GM19328 (cell line): ENCODE data around the gene TCFL5.
"Not testable (repeated sequence)": the region's sequence is repeated elsewhere in the genome, so short reads cannot be mapped to it uniquely, and the experiment has no call there.

Source experiments
- ATAC-seq: cut with Tn5 transposase; IDR thresholded peaks from one replicate; pipeline ENCODE4 v1.9.1; 2021; ENCODE audit warnings: mild to moderate bottlenecking, moderate library complexity; ENCODE audit not compliant: unreplicated experiment

Gene TCFL5

DNA sequence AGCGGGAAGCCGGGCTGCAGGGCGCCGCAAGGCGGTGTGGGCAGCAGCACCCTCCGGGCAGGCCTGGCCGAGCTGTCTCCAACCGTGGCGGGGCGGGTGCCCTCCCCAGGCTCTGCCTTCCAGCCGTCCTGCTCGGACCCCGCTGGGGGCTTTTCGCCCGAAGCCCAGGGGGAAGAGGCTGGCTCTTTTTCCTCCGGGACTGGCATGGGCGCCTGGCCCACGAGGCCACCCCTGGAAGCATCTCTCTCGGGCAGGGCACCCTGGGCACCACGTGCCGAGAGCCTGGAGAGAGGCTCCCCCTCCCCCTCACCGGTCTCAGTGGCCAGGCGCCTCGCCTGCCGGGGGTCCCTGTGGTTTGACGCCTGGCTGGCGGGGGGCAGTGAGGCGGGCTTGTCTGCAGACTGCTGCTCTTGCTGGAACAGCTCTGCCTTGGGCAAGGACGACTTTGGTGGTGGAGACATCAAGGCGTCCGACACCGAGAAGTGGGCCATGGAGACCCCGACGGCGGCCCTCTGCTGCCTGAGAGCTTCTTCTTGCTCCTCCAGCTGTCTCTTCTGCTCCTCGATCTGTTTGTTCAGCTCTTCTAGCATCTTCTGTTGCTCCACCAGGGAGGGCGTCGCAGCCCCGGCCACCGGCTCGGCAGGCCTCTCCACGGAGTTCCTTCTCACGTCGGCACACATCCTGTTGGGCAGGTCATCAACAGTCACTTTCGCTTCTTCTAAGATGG, 19.5 kb upstream of the TCFL5 start:
- no peak for ATAC-seq

DNA sequence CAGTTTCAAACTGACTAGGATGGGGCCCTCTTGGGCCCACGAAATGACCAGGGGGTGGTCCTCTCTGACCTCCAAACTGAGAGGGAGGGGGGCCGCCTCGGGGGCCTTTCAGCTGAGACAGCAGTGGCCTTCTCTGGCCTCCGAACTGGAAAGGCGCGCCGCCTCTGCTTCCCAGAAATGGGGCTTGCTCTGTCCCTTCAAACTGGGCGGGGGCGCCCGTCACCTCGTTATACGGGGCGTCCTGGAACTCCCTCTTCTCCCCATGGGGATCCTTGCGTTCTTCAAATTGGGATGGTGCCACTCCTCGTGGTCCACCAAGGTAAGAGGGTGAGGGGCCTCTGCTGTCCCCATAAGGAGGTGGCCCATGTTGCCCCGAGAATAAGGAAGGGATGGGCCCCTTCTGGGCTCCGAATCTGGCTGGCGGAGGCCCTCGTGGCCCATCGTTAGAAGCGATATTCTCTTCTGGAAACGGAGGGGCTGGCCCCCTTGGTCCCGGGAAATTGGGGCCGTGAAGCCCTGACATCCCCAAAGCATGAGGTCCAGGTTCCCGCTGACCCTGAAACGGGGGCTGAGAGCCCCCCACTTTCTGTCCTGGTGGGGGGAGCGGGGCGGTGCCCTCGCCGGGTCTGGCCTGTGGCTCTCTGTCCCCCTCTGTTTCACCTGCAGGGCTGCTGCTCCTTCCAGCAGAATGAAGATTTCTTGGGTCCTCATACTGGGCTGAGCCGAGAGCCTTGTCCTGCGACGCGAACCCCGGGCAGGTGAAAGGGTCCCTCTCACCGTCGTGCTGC, 18.7 kb upstream of the TCFL5 start:
- no peak for ATAC-seq

DNA sequence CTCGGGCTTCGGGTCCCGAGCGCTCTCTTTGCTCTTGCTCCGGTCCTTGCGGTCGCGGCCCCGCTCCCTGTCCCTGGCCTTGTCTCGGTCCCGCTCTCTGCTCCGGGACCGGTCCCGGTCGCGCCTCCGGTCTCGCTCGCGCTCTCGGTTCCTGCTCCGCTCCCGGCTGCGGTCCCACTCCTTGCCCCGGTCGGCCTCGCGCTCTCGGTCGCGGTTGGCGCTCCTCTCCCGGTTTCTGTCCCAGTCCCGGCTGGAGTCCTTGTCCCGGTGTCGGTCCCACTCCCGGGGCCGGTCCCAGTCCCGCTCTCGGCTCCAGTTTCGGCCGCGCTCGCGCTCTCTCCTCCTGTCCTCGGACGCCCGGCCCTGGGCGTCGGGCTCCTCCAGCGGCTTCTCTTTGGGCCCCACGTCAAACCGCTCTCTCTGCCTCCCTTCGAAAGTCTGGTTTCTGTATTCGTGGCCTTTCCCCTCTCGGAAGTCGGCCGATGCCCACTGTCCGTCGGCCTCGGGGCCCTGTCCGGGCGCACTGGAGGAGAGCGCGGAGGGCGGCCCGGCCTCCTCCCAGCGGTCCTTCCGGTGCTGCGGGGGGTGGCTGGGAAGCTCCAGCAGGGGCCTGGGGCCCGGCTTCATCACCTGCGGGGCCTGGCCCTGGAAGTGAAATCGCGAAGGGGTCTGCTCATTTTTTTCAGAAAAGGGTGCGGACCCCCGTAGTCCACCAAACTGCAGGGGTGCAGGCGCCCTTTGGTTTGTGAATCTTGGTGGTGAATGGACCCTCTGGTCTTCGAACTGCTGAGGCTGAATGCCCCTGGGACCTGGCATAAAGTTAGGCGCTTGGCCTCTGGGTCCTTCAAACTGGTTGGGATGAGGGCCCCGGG, 17.9 kb upstream of the TCFL5 start:
- no peak for ATAC-seq

DNA sequence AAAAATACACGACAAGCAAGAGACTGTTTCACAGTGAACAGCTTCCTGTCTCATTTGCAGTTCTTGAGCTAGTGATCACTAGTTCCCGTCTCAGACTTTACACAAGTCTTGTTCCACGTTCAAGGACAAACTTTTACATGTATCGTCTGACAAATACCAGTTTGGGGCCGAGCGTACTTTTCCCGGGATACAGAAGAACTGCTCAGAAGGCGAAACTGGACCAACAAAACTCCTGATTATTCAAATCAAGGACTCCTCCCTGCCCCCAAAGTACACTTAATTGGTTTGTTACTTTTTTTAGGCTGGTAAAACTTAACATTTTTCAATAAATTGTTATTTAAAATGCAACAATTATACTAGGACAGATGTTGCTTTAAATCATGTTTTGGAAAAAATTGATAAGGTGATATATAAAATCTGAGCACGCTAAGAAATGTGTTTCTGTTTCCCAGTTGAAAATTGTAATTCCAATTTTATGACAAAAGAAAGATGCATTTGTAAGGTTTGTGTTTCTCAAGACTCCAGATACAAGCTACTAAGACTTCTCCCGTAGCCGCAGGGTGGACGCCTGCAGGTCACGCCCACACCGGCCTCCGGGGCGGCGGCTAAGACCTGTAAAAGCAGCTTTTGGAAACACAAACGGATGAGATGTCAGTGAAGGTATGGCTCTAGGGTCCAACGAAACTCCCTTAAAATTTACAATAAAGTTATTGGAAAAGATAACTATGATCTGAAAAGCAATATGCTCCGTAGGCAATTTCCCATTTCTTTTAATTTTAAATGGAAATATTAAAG, 16.8 kb upstream of the TCFL5 start:
- no peak for ATAC-seq

DNA sequence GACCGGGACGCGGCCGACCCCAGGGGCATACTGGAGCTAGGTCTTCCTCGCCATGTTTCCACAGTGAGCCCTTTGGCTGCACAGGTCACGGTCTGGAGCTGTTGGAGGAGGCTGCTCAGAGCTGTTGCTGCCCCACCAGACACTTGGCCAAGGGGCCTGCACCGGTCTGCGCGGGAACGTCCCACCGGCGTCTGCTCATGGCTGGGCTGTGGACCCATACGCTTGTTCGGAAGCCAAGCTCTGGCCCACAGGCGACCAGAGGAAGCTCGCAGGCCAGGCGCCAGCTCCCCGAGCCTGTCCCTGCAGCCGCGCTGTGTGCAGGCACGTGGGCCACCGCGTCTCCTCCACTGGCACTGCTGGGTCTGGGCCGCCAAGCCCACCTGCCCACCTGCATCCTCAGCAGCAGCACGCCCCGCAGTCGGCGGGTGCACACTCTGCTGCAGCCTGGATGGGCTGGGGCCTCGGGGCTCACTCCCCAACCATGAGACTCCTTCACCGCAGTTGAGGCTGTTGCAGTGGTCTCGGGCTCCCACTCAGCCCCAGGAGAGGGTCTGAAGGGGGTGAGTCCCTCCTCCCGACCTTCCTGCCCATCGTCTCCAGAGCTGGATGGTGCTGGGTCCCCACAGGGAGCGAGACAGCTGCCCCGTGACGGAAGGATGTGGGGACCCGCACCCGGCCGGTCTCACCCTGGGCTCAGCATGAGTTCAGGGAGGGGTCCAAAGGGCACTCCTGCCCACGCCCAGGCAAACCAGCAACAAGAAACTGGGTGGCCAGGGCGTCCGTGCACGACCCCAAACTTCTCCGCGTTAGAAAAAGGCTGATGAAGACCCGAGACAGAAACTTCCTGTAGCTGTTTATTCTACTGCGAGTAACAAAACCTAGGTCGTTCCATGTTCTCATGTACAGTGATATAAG, 15.5 kb upstream of the TCFL5 start:
- ATAC-seq: no peak

DNA sequence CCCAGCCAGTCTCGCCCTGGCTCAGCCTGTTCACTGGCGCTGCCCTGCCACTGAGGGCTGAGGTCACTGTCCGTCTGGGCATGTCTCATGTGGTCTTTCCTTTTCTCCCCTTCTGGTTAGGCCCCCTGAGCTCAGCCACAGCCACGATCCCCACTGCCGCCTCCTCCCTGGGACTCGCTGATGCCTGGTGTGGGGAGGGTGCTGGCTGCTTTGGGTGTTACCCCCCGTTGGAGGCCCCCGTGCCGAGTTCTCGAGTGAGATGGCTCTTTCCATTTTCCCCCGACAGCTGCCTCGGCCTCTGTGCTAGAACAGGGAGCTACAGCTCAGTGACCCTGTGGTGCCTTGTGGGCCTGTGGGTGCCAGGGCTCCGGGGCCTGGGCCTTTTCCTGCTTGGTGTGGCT, 14.9 kb upstream of the TCFL5 start:
- no peak for ATAC-seq

DNA sequence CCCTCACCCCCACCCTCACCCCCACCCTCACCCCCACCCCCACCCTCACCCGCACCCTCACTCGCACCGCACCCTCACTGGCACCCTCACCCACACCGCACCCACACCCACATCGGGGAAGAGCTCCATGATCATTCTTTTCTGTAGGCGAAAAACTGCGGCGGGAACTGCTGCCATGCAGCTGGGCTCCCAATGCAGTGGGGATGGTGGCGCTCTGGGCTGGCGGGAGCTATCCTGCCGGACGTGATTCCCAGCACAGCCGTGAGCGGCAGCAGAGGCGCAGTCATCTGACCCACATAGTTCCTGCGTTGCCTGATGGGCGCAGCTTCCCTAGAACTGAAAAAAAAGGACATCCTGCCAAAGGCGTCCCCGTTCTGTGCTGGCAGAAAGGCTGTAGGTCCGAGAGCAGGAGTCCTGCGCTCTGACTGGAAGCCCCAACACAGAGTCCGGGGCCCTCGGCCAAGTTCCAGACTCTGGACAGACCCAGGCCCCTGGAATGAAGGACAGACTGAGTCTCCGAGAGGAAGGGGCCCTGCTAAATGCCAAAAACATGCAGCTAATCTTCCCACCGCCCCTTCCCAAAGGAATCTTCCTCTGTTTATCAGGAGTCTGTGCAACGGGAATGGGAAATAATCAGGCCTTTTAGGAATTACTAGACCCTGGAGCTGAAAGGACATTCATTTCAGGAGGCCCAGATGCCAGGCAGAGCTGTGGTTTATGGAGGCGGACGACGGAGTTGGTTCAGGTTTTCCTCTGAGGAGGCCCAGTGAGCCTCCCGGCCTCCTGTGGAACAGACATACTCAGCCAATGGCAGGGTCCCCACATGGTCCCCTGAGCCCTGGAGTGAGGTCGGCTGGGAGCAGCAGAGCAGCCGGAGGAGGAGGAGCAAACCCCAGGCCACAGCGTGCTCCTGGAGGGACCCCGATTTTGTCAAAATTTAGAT, 14.1 kb upstream of the TCFL5 start:
- ATAC-seq: no peak

DNA sequence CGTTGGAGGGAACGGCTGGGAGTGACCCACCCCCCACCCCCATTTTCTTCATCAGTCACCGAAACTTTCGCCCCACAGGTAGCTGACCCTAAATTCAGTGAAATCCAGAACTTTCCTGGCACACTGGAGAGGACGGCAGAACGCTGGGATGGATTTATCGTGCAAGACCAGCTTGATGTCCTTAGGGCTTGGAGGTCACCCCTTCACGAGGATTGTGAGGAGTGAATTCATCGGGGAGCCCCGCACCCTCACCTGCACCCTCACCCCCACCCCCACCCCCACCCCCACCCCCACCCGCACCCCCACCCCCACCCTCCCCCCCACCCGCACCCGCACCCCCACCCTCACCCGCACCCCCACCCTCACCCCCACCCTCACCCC, 13.3 kb upstream of the TCFL5 start:
- ATAC-seq: no peak

DNA sequence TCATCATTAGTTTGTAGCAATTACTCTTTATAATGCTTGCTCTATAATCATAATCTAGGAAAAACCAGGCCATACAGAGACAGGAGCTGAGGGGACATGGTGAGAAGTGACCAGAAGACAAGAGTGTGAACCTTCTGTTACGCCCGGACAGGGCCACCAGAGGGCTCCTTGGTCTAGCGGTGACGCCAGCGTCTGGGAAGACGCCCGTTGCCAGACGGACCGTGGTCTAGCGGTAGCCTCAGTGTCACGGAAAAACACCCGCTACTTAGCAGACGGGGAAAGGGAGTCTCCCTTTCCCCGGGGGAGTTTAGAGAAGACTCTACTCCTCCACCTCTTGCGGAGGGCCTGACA, 12.0 kb upstream of the TCFL5 start:
- ATAC-seq: not testable (repeated sequence)

DNA sequence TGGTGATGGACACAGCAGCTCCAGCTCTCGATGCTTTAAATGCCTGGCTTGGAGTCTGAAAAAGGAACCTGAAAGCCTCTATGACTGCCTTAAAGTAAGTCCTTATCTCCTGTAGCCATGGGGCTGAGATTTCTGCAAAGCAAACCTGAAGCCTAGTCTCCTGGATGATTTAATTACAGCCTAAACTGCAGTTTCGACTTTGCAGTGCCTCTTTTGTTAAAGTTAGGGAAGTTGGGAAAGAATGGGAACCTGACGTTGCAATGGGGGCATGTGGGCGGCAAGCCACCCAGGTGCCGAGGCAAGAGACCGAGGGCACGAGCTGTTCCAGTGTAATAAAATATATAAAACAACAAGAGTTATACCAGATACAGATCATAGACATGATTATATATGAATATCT, 11.7 kb upstream of the TCFL5 start:
- no peak for ATAC-seq

DNA sequence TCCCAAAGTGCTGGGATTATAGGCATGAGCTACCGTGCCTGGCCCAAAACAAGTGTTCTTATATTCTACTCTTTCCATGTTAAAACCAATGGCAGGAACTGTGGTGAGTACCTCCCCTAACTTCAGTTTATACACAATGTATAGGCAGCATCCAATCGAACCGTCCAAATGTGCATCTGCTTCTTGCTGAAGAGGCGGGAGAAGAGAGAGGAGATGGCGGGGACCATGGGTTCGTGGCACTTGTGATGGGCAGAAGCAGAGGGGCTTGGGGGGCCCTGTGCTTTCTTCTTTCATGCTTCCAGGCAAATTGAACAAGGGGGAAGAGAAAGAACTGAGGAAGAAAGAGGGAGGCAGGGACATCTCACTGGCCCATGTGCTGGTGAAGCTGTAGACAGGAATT, 11.2 kb upstream of the TCFL5 start:
- no peak for ATAC-seq

DNA sequence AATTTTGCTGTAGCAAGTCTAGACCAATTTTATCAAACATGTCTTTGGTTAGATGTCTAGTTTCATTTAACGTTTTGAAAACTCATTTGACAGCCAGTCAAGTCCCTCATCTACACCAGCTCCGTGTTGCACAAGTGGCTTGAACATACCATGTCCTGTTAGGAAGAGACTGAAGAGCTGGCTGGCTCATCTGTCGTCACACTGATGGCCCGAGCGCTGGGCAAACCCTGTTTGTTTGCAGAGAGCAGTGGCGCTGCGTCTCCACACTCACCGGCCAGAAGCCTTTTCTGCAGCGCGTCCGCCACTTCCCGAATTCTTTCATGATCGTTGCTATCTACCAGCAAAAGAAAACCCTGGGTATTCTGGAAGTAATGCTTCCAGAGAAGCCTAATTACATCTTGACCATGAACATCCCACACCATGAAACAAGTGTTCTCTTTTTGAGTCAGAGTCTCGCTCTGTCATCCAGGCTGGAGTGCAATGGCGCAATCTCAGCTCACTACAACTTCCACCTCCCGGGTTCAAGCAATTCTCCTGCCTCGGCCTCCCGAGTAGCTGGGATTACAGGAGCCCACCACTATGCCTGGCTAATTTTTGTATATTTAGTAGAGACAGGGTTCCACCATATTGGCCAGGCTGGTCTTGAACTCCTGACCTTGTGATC, 10.7 kb upstream of the TCFL5 start:
- ATAC-seq: no peak

DNA sequence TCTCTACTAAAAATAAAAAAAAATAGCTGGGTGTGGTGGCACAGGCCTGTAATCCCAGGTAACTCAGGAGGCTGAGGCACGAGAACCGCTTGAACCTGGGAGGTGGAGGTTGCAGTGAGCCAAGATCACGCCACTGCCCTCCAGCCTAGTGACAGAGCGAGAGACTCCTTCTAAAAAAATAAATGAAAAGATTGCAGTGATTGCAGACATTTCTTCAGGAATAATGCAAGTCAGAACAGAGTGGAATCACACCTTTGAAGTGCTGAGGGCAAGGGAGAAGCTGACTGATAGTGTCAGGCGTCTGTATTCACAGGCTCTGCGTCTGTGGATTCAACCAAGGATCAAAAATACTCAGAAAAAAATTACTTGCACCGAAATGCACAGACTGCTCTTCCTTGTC, 2.6 kb upstream of the TCFL5 start:
- ATAC-seq: no peak

DNA sequence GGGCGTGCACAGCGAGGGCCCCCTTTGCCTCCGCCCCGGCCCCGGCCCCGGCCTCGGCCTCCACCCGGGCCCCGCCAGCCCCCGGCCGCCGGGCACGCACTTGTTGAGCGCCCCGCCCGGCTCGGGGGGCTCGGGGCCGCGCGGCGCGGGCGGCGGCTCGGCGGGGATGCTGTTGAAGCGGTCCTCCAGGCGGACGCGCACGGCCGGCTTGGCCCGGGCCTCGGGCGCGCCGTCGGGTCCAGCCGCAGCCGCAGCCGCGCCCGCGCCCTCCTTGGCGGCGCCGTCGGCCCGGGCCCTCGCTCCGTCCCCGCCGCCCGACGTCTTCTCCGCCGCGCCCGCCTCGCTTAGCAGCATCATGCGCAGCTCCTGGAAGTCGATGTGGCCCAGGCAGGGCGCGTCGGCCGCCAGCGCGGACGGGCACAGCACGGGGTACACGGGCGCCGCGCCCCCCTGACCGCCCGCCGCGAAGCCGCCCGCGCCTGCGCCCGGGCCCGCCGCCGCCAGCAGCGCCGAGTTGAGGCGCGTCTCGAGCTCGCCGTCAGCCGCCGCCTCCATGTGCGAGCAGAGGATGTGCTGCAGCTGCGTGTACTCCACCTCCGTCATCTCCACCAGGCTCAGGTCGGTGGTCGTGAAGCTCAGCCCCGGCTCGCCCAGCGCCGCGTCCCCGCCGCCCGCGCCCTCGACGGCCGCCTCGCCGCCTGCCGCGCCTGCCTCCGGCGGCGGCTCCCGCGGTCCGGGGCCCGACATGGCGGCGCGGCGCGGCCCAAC, 514 bp downstream of the TCFL5 start:
- peak; percentile 30 for ATAC-seq

DNA sequence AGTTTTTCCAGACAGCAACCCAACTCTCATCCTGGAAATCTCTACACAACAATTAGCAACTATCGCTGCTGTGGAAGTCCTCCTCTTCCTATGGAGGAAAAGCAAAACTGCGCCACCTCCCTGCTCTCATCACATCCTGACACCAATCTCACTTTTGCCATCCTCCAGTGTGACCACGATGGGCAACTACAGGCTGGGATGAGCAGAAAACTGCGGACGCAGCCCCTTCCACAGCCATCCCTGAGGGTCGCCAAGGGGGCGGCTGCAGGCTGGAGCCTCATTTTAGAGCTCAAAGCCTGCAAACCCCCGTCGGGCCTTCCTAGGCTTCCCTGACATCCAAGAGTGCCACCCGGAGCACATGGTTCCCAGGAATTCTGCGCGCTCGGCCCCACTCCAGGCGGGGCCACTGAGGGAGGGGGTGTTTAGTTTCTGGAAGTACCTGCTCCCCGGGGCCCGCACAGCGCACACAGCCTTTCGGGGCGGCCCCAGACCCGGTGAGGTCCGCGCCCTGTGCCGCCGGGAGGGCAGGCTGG, 1.2 kb downstream of the TCFL5 start:
- no peak for ATAC-seq

DNA sequence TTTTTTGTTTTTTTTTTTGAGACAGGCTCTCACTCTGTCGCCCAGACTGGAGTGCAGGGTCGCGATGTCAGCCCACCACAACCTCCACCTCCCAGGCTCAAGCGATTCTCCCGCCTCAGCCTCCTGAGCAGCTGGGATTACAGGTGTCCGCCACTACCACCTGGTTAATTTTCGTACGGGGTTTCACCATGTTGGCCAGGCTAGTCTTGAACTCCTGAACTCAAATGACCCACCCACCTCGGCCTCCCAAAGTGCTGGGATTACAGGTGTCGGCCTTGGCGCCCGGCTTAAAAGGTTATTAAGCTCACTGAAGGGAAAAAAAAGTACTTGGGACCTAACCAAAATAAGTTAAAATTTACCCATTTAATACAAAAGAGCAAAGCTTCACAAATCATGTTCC, 1.9 kb downstream of the TCFL5 start:
- no peak for ATAC-seq
